ENCODE results near the gene STAT5B. TPM values are rescaled to one million over a fixed set of nuclear protein-coding genes. Genes with fewer than 3 reads are reported as not detected.

The STAT5B gene
- total RNA-seq, 1 donor from 2014 or later: 23.1 TPM

GRCh38 chr17:42203354-42203753 lies 72.8 kb downstream of the STAT5B start:
- Histone ChIP-seq H4K20me1 (ENCODE audit: insufficient read depth, low read length) (peaks cover 15% of the 10 kb centered on the region), H3K36me3 (ENCODE audit: insufficient read depth, low read length) (peaks cover 18% of the 10 kb centered on the region), H3K9me3 (ENCODE audit: insufficient read depth, low read depth, low read length) (no peaks in the 10 kb centered on the region), H2AFZ (ENCODE audit: low read depth, low read length) (no peak overlapping the region), H3K4me3 (ENCODE audit: insufficient read depth, low read depth, low read length) (no peak overlapping the region), H3K4me1 (ENCODE audit: insufficient read depth, low read length) (no peaks in the 10 kb centered on the region), H3K27me3 (ENCODE audit: insufficient read depth, low read length) (no peaks in the 10 kb centered on the region), H3K27ac (ENCODE audit: low read depth, low read length) (no peak overlapping the region), H3K9ac (ENCODE audit: low read length) (peak overlapping the region; percentile 23), H3K4me2 (ENCODE audit: low read length) (no peak overlapping the region), H3K79me2 (ENCODE audit: insufficient read depth, low read length) (no peaks in the 10 kb centered on the region)
- FAIRE-seq: no peak
- no peak for DNase-seq (ENCODE audit: low read depth)
- no peaks in the 10 kb centered on the region for H3K27me3 Mint-ChIP-seq (ENCODE audit: low read depth, unreplicated experiment)
- TF ChIP-seq CTCF (IDR thresholded peaks at IDR 0.05; ENCODE audit: insufficient read depth, low read depth, low read length) (no peak), EZH2 (IDR thresholded peaks at IDR 0.05; ENCODE audit: insufficient read depth, low read length) (no peak)
- no peak overlapping the region for H3K4me3 Mint-ChIP-seq (ENCODE audit: unreplicated experiment)
- no peaks in the 10 kb centered on the region for H3K4me1 Mint-ChIP-seq (ENCODE audit: low read depth, unreplicated experiment)
- H3K36me3 Mint-ChIP-seq (ENCODE audit: low read depth, unreplicated experiment): peaks cover 17% of the 10 kb centered on the region
- no peak overlapping the region for H3K27ac Mint-ChIP-seq (ENCODE audit: unreplicated experiment)
- no peaks in the 10 kb centered on the region for H3K9me3 Mint-ChIP-seq (ENCODE audit: unreplicated experiment)

- Histone ChIP-seq H3K9me3 (ENCODE audit: insufficient read depth, low read depth, low read length) (no peaks in the 10 kb centered on the region), H3K4me3 (ENCODE audit: insufficient read depth, low read depth, low read length) (no peak overlapping the region), H3K27ac (ENCODE audit: low read depth, low read length) (no peak overlapping the region), H3K79me2 (ENCODE audit: insufficient read depth, low read length) (no peaks in the 10 kb centered on the region), H3K36me3 (ENCODE audit: insufficient read depth, low read length) (peaks cover 18% of the 10 kb centered on the region), H3K9ac (ENCODE audit: low read length) (peak overlapping the region; percentile 23), H2AFZ (ENCODE audit: low read depth, low read length) (no peak overlapping the region), H3K4me1 (ENCODE audit: insufficient read depth, low read length) (no peaks in the 10 kb centered on the region), H4K20me1 (ENCODE audit: insufficient read depth, low read length) (peaks cover 15% of the 10 kb centered on the region), H3K27me3 (ENCODE audit: insufficient read depth, low read length) (no peaks in the 10 kb centered on the region), H3K4me2 (ENCODE audit: low read length) (no peak overlapping the region)
- DNase-seq (ENCODE audit: low read depth) (no peak), FAIRE-seq (no peak)
- no peaks in the 10 kb centered on the region for H3K9me3 Mint-ChIP-seq (ENCODE audit: unreplicated experiment)
- H3K4me3 Mint-ChIP-seq (ENCODE audit: unreplicated experiment): no peak overlapping the region
- TF ChIP-seq EZH2 (IDR thresholded peaks at IDR 0.05; ENCODE audit: insufficient read depth, low read length) (no peak), CTCF (IDR thresholded peaks at IDR 0.05; ENCODE audit: insufficient read depth, low read depth, low read length) (no peak)
- H3K27ac Mint-ChIP-seq (ENCODE audit: unreplicated experiment): no peak overlapping the region
- H3K36me3 Mint-ChIP-seq (ENCODE audit: low read depth, unreplicated experiment): peaks cover 17% of the 10 kb centered on the region
- H3K27me3 Mint-ChIP-seq (ENCODE audit: low read depth, unreplicated experiment): no peaks in the 10 kb centered on the region
- H3K4me1 Mint-ChIP-seq (ENCODE audit: low read depth, unreplicated experiment): no peaks in the 10 kb centered on the region
Measured at GRCh38 chr17:42202696-42203095, 73.5 kb downstream of the STAT5B start.

- H3K27me3 ChIP-seq (ENCODE audit: insufficient read depth, low read length): no peaks in the 10 kb centered on the region
- DNase-seq (ENCODE audit: low read depth) (no peak), FAIRE-seq (no peak)
- no peak for TF ChIP-seq EZH2 (IDR thresholded peaks at IDR 0.05; ENCODE audit: insufficient read depth, low read length)
- no peak for TF ChIP-seq CTCF (IDR thresholded peaks at IDR 0.05; ENCODE audit: insufficient read depth, low read depth, low read length)
- H3K4me1 ChIP-seq (ENCODE audit: insufficient read depth, low read length): no peaks in the 10 kb centered on the region
- no peaks in the 10 kb centered on the region for H3K27me3 Mint-ChIP-seq (ENCODE audit: low read depth, unreplicated experiment)
- H3K36me3 Mint-ChIP-seq (ENCODE audit: low read depth, unreplicated experiment): peaks cover 17% of the 10 kb centered on the region
- H3K27ac ChIP-seq (ENCODE audit: low read depth, low read length): no peak overlapping the region
- H3K27ac Mint-ChIP-seq (ENCODE audit: unreplicated experiment): no peak overlapping the region
- peaks cover 15% of the 10 kb centered on the region for H4K20me1 ChIP-seq (ENCODE audit: insufficient read depth, low read length)
- no peak overlapping the region for H3K9ac ChIP-seq (ENCODE audit: low read length)
- no peak overlapping the region for H3K4me2 ChIP-seq (ENCODE audit: low read length)
- H3K4me1 Mint-ChIP-seq (ENCODE audit: low read depth, unreplicated experiment): no peaks in the 10 kb centered on the region
- no peaks in the 10 kb centered on the region for H3K9me3 ChIP-seq (ENCODE audit: insufficient read depth, low read depth, low read length)
- H3K79me2 ChIP-seq (ENCODE audit: insufficient read depth, low read length): no peaks in the 10 kb centered on the region
- H2AFZ ChIP-seq (ENCODE audit: low read depth, low read length): no peak overlapping the region
- H3K4me3 ChIP-seq (ENCODE audit: insufficient read depth, low read depth, low read length): no peak overlapping the region
- no peaks in the 10 kb centered on the region for H3K9me3 Mint-ChIP-seq (ENCODE audit: unreplicated experiment)
- H3K36me3 ChIP-seq (ENCODE audit: insufficient read depth, low read length): peaks cover 16% of the 10 kb centered on the region
- no peak overlapping the region for H3K4me3 Mint-ChIP-seq (ENCODE audit: unreplicated experiment)
Measured at GRCh38 chr17:42202159-42202558, 74.0 kb downstream of the STAT5B start.

Data from astrocyte (in vitro differentiated cells and primary cell).